A549 (cell line): ENCODE data around the gene DQX1.

Source experiments
- BHLHE40 ChIP-seq: IDR thresholded peaks from 2 replicates; pipeline ENCODE4 v1.6.1; 2012; ENCODE audit warnings: low read depth, low read length, inconsistent platforms
- CTCF ChIP-seq: fragments of >200 bp; sonication (Bioruptor Twin); formaldehyde crosslinking; IDR thresholded peaks from 3 replicates; pipeline ENCODE4 v1.5.1; 2016
- EP300 ChIP-seq, 2 experiments: fragments of >200 bp; sonication (Bioruptor Twin); formaldehyde crosslinking; IDR thresholded peaks; 2 replicates in 1 of 2; 3 replicates in 1 of 2; pipeline ENCODE4 v1.6.1; 2016 to 2017
- HDAC2 ChIP-seq: fragments of 200-600 bp; sonication (generic); IDR thresholded peaks from 2 replicates; pipeline ENCODE4 v1.6.1; 2016
- MAZ ChIP-seq: fragments of 150-350 bp; IDR thresholded peaks from 2 replicates; pipeline ENCODE4 v1.6.1; 2014; ENCODE audit warnings: antibody characterized with exemption, low read depth, low read length, borderline replicate concordance
- MYC ChIP-seq: IDR thresholded peaks from 2 replicates; pipeline ENCODE4 v1.6.1; 2012; ENCODE audit warnings: mild to moderate bottlenecking, inconsistent platforms, low read length, improper control_type of control experiment, borderline replicate concordance
- PBX3 ChIP-seq: IDR thresholded peaks from 2 replicates; pipeline ENCODE4 v1.6.1; 2012
- POLR2A ChIP-seq: IDR thresholded peaks from 2 replicates; pipeline ENCODE4 v1.6.1; 2012; ENCODE audit warnings: mild to moderate bottlenecking, low read length
- RFX5 ChIP-seq: fragments of 450-650 bp; IDR thresholded peaks from 2 replicates; pipeline ENCODE4 v1.7.1; 2014; ENCODE audit warnings: antibody characterized with exemption, mild to moderate bottlenecking, moderate library complexity
- SMC3 ChIP-seq: fragments of >200 bp; sonication (Bioruptor Twin); formaldehyde crosslinking; IDR thresholded peaks from 3 replicates; pipeline ENCODE4 v1.6.1; 2018; ENCODE audit warnings: inconsistent platforms
- SREBF2 ChIP-seq: fragments of 450-650 bp; IDR thresholded peaks from 2 replicates; pipeline ENCODE4 v1.6.1; 2014; ENCODE audit warnings: mild to moderate bottlenecking, moderate library complexity
- ZFP36 ChIP-seq: fragments of 450-650 bp; IDR thresholded peaks from 2 replicates; pipeline ENCODE4 v1.6.1; 2014; ENCODE audit warnings: borderline replicate concordance; ENCODE audit not compliant: partially characterized antibody

GRCh38 chr2:74498500-74499266 lies 27.3 kb downstream of the DQX1 start:
- TF ChIP-seq MAZ, result no peak
- TF ChIP-seq CTCF, result no peak
- TF ChIP-seq SREBF2, result no peak
- TF ChIP-seq POLR2A, result no peak
- TF ChIP-seq ZFP36, result no peak
- TF ChIP-seq MYC, result no peak
- no peak for TF ChIP-seq SMC3
- TF ChIP-seq PBX3, result no peak
- TF ChIP-seq EP300 (IDR thresholded peaks at IDR 0.05), result no peak
- no peak for TF ChIP-seq RFX5
- TF ChIP-seq BHLHE40, result no peak
- no peak for TF ChIP-seq HDAC2
